22Rv1 (cell line): Measurements from ENCODE around the gene GAB2.
A peak's percentile ranks its signal among the peaks of the same experiment; 100 is the strongest.
"Not testable (repeated sequence)": the region's sequence is repeated elsewhere in the genome, so short reads cannot be mapped to it uniquely, and the experiment has no call there.

Experiments used
- H3K27ac ChIP-seq: fragments of 450-650 bp; 2 replicates; pipeline ENCODE4 v1.5.1; 2017
- CTCF ChIP-seq: fragments of 450-650 bp; IDR thresholded peaks from 2 replicates; pipeline ENCODE4 v1.5.1; 2017; ENCODE audit warnings: mild to moderate bottlenecking
- ZFX ChIP-seq: fragments of 450-650 bp; IDR thresholded peaks from 2 replicates; pipeline ENCODE4 v1.6.1; 2017; ENCODE audit warnings: antibody characterized with exemption, borderline replicate concordance

GAB2 gene

GRCh38 chr11:78277314-78277994 is 140.2 kb downstream of the GAB2 start:
- H3K27ac ChIP-seq, result peak overlapping the region; percentile 56
- no peak for TF ChIP-seq CTCF
- no peak for TF ChIP-seq ZFX

GRCh38 chr11:78276311-78276710 is 141.3 kb downstream of the GAB2 start:
- TF ChIP-seq CTCF, result no peak
- TF ChIP-seq ZFX, result no peak
- H3K27ac ChIP-seq, result no peak overlapping the region

- H3K27ac ChIP-seq, result no peak overlapping the region
- no peak for TF ChIP-seq CTCF
Measured at GRCh38 chr11:78274739-78275138, 142.9 kb downstream of the GAB2 start.

GRCh38 chr11:78272625-78273269 is 144.9 kb downstream of the GAB2 start:
- not testable (repeated sequence) for H3K27ac ChIP-seq

- H3K27ac ChIP-seq, result not testable (repeated sequence)
Measured at GRCh38 chr11:78271801-78272200, 145.8 kb downstream of the GAB2 start.

- no peak overlapping the region for H3K27ac ChIP-seq
- TF ChIP-seq ZFX (no peak), CTCF (no peak)
Measured at GRCh38 chr11:78270971-78271370, 146.6 kb downstream of the GAB2 start.

GRCh38 chr11:78269806-78270205 is 147.8 kb downstream of the GAB2 start:
- H3K27ac ChIP-seq, result no peak overlapping the region
- TF ChIP-seq CTCF, result no peak
- TF ChIP-seq ZFX, result no peak

GRCh38 chr11:78268591-78269410 is 148.8 kb downstream of the GAB2 start:
- H3K27ac ChIP-seq, result no peak overlapping the region
- TF ChIP-seq CTCF (no peak), ZFX (no peak)
